22Rv1 (cell line): ENCODE measurements around the gene MAG.
"Not testable (repeated sequence)": the region's sequence is repeated elsewhere in the genome, so short reads cannot be mapped to it uniquely, and the experiment has no call there.

ENCODE experiments used
- ZFX ChIP-seq: fragments of 450-650 bp; IDR thresholded peaks from 2 replicates; pipeline ENCODE4 v1.6.1; 2017; ENCODE audit warnings: antibody characterized with exemption, borderline replicate concordance
- TF ChIP-seq, protein P1 (sequence below): fragments of 450-650 bp; IDR thresholded peaks from 2 replicates; pipeline ENCODE4 v1.5.1; 2017; ENCODE audit warnings: mild to moderate bottlenecking

DNA sequence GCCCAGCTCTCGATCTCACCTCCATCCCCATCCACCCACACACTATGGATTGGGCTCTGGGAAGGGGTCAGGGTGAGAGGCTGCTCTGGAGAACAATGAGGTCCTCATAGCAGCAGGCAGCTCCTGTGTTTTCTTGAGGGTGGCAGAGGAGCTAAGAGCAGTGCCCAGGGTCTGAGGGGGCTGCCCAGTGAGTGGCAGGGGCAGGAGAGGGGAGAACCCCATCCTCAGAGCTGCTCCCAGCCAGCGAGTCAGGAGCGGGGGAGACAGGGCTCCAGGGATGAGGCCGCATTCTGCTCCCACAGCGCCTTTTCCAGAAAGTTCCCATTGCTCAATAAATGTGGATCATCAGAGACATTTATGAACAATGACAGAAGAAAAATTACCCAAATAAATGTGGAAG is 68.1 kb downstream of the MAG start:
- TF ChIP-seq, protein P1, sequence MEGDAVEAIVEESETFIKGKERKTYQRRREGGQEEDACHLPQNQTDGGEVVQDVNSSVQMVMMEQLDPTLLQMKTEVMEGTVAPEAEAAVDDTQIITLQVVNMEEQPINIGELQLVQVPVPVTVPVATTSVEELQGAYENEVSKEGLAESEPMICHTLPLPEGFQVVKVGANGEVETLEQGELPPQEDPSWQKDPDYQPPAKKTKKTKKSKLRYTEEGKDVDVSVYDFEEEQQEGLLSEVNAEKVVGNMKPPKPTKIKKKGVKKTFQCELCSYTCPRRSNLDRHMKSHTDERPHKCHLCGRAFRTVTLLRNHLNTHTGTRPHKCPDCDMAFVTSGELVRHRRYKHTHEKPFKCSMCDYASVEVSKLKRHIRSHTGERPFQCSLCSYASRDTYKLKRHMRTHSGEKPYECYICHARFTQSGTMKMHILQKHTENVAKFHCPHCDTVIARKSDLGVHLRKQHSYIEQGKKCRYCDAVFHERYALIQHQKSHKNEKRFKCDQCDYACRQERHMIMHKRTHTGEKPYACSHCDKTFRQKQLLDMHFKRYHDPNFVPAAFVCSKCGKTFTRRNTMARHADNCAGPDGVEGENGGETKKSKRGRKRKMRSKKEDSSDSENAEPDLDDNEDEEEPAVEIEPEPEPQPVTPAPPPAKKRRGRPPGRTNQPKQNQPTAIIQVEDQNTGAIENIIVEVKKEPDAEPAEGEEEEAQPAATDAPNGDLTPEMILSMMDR, result not testable (repeated sequence)
- not testable (repeated sequence) for TF ChIP-seq ZFX
